Mammary epithelial cell (primary cell): Measurements from ENCODE around the gene DHCR7.

Experiments
- EZH2 ChIP-seq: IDR thresholded peaks from 2 replicates; pipeline ENCODE4 v1.6.1; 2012; ENCODE audit warnings: low read length, inconsistent platforms, borderline replicate concordance
- TF ChIP-seq, protein P1 (sequence below), 2 donors: IDR thresholded peaks in 1 of 2; conservative IDR thresholded peaks in 1 of 2; 2 replicates each; pipeline ENCODE4 v1.5.1; 2011 to 2012; ENCODE audit warnings: inconsistent platforms in 2 of 2, low read length in 2 of 2, mild to moderate bottlenecking in 2 of 2, control low read depth in 1 of 2, low read depth in 1 of 2; ENCODE audit not compliant: insufficient read depth in 1 of 2; ENCODE audit errors: extremely low read depth in 1 of 2

DNA sequence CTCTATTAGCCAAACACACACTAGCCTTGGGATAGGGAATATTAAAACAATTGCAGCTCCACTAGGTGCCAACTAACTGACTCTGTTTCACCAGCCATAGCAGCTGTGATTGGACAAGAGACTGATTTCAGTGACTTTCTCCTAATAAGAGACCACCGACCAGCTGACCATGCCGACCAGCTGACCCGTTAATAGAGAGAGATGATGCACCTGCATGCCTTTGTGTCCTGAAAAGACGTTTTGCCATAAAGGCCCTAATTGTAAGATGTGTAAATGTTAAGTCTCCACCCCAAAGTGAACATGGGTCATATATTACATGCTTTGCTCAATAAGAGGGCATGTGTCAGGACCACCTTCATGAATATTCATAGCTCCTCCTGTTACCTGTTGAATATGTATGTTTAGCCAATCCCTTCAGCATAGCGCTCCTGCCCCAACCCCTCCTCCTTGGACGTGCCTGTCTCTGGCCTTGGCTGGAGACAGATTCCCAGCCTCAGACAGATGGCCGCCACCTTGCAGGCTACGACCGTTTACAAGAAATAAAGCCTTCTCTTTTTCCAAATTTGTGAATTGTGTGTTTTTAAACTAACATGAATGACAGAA is 3.5 kb upstream of the DHCR7 start:
- TF ChIP-seq, protein P1, sequence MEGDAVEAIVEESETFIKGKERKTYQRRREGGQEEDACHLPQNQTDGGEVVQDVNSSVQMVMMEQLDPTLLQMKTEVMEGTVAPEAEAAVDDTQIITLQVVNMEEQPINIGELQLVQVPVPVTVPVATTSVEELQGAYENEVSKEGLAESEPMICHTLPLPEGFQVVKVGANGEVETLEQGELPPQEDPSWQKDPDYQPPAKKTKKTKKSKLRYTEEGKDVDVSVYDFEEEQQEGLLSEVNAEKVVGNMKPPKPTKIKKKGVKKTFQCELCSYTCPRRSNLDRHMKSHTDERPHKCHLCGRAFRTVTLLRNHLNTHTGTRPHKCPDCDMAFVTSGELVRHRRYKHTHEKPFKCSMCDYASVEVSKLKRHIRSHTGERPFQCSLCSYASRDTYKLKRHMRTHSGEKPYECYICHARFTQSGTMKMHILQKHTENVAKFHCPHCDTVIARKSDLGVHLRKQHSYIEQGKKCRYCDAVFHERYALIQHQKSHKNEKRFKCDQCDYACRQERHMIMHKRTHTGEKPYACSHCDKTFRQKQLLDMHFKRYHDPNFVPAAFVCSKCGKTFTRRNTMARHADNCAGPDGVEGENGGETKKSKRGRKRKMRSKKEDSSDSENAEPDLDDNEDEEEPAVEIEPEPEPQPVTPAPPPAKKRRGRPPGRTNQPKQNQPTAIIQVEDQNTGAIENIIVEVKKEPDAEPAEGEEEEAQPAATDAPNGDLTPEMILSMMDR (conservative IDR thresholded peaks at IDR 0.05 in 1 of 2, IDR thresholded peaks at IDR 0.05 in 1 of 2; ENCODE audit: extremely low read depth in 1 of 2, insufficient read depth in 1 of 2, low read depth in 1 of 2, low read length in 2 of 2), result no peak
- no peak for TF ChIP-seq EZH2
